Mesendoderm (in vitro differentiated cells): ENCODE data around the gene LCN6.

Source experiments
- DNase-seq: peaks from one replicate; pipeline ENCODE4 v3.0.0; 2013
- H2AK5ac ChIP-seq: 2 replicates; pipeline ENCODE4 v1.6.1; 2013; ENCODE audit warnings: low read length, inconsistent platforms
- H2BK120ac ChIP-seq: 2 replicates; pipeline ENCODE4 v1.6.1; 2013; ENCODE audit warnings: low read depth, mild to moderate bottlenecking, low read length, moderate library complexity, mixed read lengths
- H2BK15ac ChIP-seq: replicated peaks from 2 replicates; pipeline ENCODE4 v1.6.1; 2013; ENCODE audit warnings: low read depth, mild to moderate bottlenecking, moderate library complexity
- H2BK5ac ChIP-seq: 2 replicates; pipeline ENCODE4 v1.6.1; 2013; ENCODE audit warnings: low read length, inconsistent platforms
- H3K18ac ChIP-seq: 2 replicates; pipeline ENCODE4 v1.6.1; 2013; ENCODE audit warnings: mild to moderate bottlenecking, low read length, mixed read lengths
- H3K23ac ChIP-seq: one replicate; pipeline ENCODE4 v1.6.1; 2013; ENCODE audit warnings: low read length
- H3K27ac ChIP-seq: 2 replicates; pipeline ENCODE4 v1.5.1; 2013; ENCODE audit warnings: low read depth, mild to moderate bottlenecking, inconsistent platforms, low read length, moderate library complexity
- H3K27me3 ChIP-seq: 2 replicates; pipeline ENCODE4 v1.6.1; 2013; ENCODE audit warnings: low read length, control low read depth, mild to moderate bottlenecking, inconsistent platforms; ENCODE audit not compliant: insufficient read depth, poor library complexity
- H3K36me3 ChIP-seq: 2 replicates; pipeline ENCODE4 v1.6.1; 2013; ENCODE audit warnings: low read length, inconsistent platforms; ENCODE audit not compliant: control insufficient read depth, insufficient read depth
- H3K4ac ChIP-seq: one replicate; pipeline ENCODE4 v1.6.1; 2013; ENCODE audit warnings: low read depth, mild to moderate bottlenecking, low read length, moderate library complexity
- H3K4me1 ChIP-seq: 2 replicates; pipeline ENCODE4 v1.6.1; 2013; ENCODE audit warnings: low read depth, low read length, inconsistent platforms; ENCODE audit not compliant: control insufficient read depth
- H3K4me2 ChIP-seq: 2 replicates; pipeline ENCODE4 v1.6.1; 2013; ENCODE audit warnings: low read length
- H3K4me3 ChIP-seq: 2 replicates; pipeline ENCODE4 v1.5.1; 2013; ENCODE audit warnings: mild to moderate bottlenecking, low read length
- H3K56ac ChIP-seq: one replicate; pipeline ENCODE4 v1.6.1; 2013; ENCODE audit warnings: low read length
- H3K79me1 ChIP-seq: 2 replicates; pipeline ENCODE4 v1.6.1; 2013; ENCODE audit warnings: low read length, inconsistent platforms
- H3K79me2 ChIP-seq: 2 replicates; pipeline ENCODE4 v1.6.1; 2013; ENCODE audit warnings: mild to moderate bottlenecking, low read length; ENCODE audit not compliant: control insufficient read depth, insufficient read depth
- H3K9ac ChIP-seq: 2 replicates; pipeline ENCODE4 v1.6.1; 2013; ENCODE audit warnings: low read length, inconsistent platforms
- H4K5ac ChIP-seq: one replicate; pipeline ENCODE4 v1.6.1; 2013; ENCODE audit warnings: low read length
- H4K8ac ChIP-seq: one replicate; pipeline ENCODE4 v1.6.1; 2013; ENCODE audit warnings: low read depth, mild to moderate bottlenecking, control low read depth, low read length, moderate library complexity
- whole genome bisulfite sequencing: extraction: QIAGEN DNeasy Blood & Tissue Kit; methylation state at CpG from one replicate; pipeline ENCODE4 v1.1.7; 2013; ENCODE audit warnings: low lambda C conversion rate, missing lambda C conversion rate; ENCODE audit not compliant: insufficient coverage; ENCODE audit errors: extremely low coverage; 5-methylcytosine and 5-hydroxymethylcytosine counted together

LCN6 gene

DNA sequence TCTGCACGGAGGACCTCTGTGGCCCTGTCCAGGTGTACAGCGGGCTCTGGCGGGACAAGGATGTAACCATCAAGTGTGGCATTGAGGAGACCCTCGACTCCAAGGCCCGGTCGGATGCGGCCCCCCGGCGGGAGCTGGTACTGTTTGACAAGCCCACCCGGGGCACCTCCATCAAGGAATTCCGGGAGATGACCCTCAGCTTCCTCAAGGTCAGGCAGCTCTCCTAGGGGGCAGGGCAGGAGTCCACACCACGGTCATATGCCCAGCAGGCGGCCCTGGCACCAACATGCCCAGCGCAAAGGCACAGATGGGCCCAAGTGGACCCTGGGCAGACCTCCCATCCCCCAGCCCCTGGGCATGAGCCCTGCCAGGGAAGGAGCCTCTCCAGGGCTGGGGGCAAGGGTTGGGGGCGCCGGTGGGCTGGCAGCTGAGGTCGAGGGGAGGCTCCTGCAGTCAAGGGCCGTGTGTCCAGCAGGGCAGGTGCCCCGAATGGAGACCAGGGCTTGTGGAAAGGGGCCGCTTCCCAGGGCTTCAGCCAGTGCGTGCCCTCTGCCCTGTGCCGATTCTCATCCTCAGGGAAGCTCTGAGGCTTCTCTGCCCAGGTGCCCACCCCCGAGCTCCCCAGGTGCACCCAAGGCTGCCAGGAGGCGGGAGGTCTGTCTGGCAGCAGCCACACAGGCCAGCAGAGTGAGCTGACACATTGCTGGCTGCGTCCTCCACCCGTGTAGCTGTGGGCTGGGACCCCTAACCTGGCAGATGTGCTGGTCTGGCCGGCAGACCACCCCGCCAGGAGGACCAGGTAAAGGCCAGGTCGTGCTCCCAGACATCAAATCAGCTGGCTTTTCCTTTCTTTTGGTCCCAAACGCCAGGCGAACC, 26.0 kb downstream of the LCN6 start:
- no peak overlapping the region for H3K18ac ChIP-seq
- no peak overlapping the region for H4K8ac ChIP-seq
- peaks cover 14% of the 10 kb centered on the region for H3K36me3 ChIP-seq
- no peak overlapping the region for H3K56ac ChIP-seq
- no peak overlapping the region for H3K4ac ChIP-seq
- H2AK5ac ChIP-seq: no peak overlapping the region
- H3K27ac ChIP-seq: no peak overlapping the region
- H2BK15ac ChIP-seq: no peak overlapping the region
- H3K4me1 ChIP-seq: peaks cover 3% of the 10 kb centered on the region
- H3K4me3 ChIP-seq: no peak overlapping the region
- no peaks in the 10 kb centered on the region for H3K27me3 ChIP-seq
- peaks cover 15% of the 10 kb centered on the region for H3K79me1 ChIP-seq
- DNase-seq: no peak
- no peak overlapping the region for H3K23ac ChIP-seq
- H4K5ac ChIP-seq: no peak overlapping the region
- H3K4me2 ChIP-seq: no peak overlapping the region
- peaks cover 21% of the 10 kb centered on the region for H3K79me2 ChIP-seq
- no peak overlapping the region for H2BK5ac ChIP-seq
- H3K9ac ChIP-seq: no peak overlapping the region
- H2BK120ac ChIP-seq: no peak overlapping the region
- no CpG with 5 or more reads among the region's 31 CpGs for WGBS

DNA sequence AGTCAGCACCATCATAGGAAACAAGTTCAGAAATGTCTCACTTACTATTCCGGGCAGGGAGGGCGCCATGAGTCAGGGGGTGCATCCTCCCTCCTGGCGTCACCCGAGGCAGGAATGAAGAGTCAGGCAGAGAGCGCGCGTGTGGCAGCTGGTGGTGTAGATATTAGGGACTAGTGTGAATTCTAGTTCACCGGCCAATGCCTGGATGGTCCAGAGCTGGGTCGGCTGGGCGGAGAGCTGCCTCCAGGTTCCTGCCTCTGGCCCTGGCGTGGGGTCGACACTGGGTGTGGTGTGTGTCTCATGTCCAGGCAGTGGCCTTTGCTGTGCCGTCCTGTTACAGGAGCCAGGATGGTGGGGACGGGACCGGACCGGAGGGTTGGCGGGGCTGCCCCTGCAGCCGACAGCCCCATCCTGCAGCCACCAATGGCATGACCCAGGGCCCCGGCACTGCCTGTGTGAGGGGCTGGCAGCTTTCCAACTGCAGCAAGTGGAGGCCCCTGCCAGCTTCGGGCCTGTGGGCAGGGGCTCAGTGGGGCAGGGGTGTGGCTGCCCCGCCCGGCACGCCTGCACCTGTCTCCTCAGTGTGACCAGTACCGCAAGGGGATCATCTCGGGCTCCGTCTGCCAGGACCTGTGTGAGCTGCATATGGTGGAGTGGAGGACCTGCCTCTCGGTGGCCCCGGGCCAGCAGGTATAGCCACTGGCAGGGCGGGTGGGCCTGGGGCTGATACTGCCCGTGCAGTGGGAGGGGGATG, 26.8 kb downstream of the LCN6 start:
- H4K5ac ChIP-seq: no peak overlapping the region
- H4K8ac ChIP-seq: no peak overlapping the region
- H3K79me1 ChIP-seq: peaks cover 13% of the 10 kb centered on the region
- no peak overlapping the region for H3K4me2 ChIP-seq
- H2AK5ac ChIP-seq: no peak overlapping the region
- peaks cover 13% of the 10 kb centered on the region for H3K79me2 ChIP-seq
- H3K23ac ChIP-seq: no peak overlapping the region
- no CpG with 5 or more reads among the region's 30 CpGs for WGBS
- H3K18ac ChIP-seq: no peak overlapping the region
- no peak overlapping the region for H2BK120ac ChIP-seq
- no peak overlapping the region for H3K56ac ChIP-seq
- H2BK5ac ChIP-seq: no peak overlapping the region
- no peak overlapping the region for H3K4me3 ChIP-seq
- H3K27me3 ChIP-seq: no peaks in the 10 kb centered on the region
- no peak overlapping the region for H3K27ac ChIP-seq
- no peak overlapping the region for H2BK15ac ChIP-seq
- no peak for DNase-seq
- peaks cover 3% of the 10 kb centered on the region for H3K4me1 ChIP-seq
- H3K9ac ChIP-seq: no peak overlapping the region
- H3K4ac ChIP-seq: no peak overlapping the region
- H3K36me3 ChIP-seq: peaks cover 14% of the 10 kb centered on the region

DNA sequence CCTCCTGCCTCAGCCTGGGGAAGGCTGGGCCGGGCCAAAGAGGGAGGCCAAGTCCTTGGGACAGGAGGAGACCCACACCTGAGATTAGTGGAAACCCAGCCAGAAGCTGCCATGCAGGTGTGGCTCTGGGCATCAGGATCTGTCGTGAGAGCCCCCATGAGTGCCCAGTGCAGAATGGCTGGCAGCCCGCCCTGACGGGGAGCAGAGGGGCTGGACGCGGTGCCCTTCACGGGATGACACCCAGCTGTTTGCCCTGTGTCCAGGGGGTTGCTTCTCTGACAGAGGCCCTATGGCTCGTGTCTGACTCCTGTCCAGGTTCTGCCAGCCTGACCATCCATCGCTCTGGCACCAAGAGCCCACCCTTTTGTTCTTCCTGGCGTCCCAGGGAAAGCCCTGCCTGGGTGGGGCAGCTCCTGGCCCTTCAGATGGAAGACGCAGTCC, 27.4 kb downstream of the LCN6 start:
- Histone ChIP-seq H2BK120ac (no peak overlapping the region), H4K8ac (no peak overlapping the region)

DNA sequence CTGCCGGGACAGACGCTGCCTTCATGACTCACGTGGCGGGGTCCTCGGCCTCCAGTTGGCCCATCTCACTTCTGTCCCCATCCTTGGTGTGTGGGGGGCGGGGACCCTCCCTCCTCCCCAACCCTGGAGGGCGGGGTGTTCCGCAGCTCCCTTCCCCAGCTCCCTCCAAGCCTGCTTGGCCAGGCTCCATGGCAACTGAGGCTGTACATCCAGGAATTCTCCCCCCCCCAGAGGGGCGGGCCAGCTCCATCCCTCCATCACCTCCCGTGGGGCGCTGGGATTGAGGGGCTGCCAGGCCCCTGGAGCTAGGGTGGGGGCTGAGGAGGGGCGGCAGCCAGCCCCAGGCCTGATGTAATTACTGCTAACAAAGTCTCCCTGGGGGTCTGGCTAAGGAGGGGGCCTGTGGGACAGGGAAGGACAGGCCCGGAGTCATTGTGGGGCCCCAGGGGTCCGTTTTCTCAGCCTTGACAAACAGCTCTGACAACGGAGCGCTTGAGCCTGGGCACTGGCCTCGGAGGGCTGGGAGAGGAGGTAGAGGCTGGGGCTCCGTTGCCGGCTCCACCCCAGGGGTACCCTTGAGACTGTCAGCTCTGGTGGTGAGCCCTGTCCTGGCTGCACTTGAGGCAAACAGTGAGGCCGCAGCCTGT, 28.0 kb downstream of the LCN6 start:
- Histone ChIP-seq H4K5ac (no peak overlapping the region), H3K56ac (no peak overlapping the region), H3K4me1 (no peaks in the 10 kb centered on the region), H3K27me3 (no peaks in the 10 kb centered on the region), H2BK15ac (no peak overlapping the region), H4K8ac (no peak overlapping the region), H3K4me3 (no peak overlapping the region), H2BK120ac (no peak overlapping the region), H2AK5ac (no peak overlapping the region), H3K9ac (no peak overlapping the region), H2BK5ac (no peak overlapping the region), H3K23ac (no peak overlapping the region), H3K4me2 (no peak overlapping the region), H3K79me2 (peaks cover 1% of the 10 kb centered on the region), H3K79me1 (peaks cover 2% of the 10 kb centered on the region), H3K4ac (no peak overlapping the region), H3K27ac (no peak overlapping the region), H3K36me3 (peaks cover 6% of the 10 kb centered on the region), H3K18ac (no peak overlapping the region)
- no CpG with 5 or more reads among the region's 20 CpGs for WGBS
- no peak for DNase-seq

More for the DNA sequence above, 27.4 kb downstream of the LCN6 start:
- H2BK15ac ChIP-seq: no peak overlapping the region
- H3K4ac ChIP-seq: no peak overlapping the region
- no peak overlapping the region for H2BK5ac ChIP-seq
- H3K9ac ChIP-seq: no peak overlapping the region
- no peak overlapping the region for H3K23ac ChIP-seq
- H3K4me2 ChIP-seq: no peak overlapping the region
- peaks cover 7% of the 10 kb centered on the region for H3K79me2 ChIP-seq
- H3K4me3 ChIP-seq: no peak overlapping the region
- no peak overlapping the region for H3K18ac ChIP-seq
- WGBS: no CpG with 5 or more reads among the region's 11 CpGs
- H3K27ac ChIP-seq: no peak overlapping the region
- no peak overlapping the region for H4K5ac ChIP-seq
- peaks cover 10% of the 10 kb centered on the region for H3K36me3 ChIP-seq
- H3K56ac ChIP-seq: no peak overlapping the region
- DNase-seq: no peak
- H3K79me1 ChIP-seq: peaks cover 7% of the 10 kb centered on the region
- H2AK5ac ChIP-seq: no peak overlapping the region
- H3K27me3 ChIP-seq: no peaks in the 10 kb centered on the region
- peaks cover 2% of the 10 kb centered on the region for H3K4me1 ChIP-seq

DNA sequence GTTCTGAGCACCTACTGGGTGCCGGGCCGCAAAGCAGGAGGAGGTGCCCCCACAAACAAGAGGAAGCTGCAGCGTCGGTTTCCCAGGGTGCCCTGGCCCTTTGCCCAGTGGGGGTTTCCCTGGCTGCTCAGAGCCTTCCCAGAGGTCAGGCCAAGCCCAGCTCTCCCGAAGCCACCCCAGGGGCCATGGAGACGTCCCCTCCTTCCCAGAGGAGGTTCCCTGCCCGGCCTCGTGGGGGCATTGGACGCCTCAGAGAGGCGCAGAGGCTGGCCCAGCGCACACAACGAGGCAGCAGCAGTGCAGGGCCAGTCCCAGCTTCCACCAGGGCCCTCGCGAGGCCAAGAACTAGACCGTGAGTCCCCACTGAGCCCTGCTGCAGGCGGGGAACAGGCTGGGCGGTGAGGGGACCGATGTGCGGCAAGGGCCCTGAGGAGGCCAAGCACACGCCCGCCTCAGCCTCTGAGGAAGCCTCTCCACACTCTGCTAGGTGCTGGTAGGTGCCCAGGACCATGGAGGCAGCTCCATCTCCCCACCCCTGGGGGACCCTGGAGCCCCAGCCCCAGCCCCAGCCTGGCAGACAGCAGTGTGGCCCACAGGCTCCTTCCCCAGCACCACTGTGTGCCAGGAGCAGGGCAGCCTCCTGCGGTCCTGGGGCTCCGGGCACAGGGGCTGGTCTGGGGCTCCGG, 29.0 kb downstream of the LCN6 start:
- no peak overlapping the region for H3K18ac ChIP-seq
- no peak overlapping the region for H3K23ac ChIP-seq
- no peak overlapping the region for H3K4me3 ChIP-seq
- H3K56ac ChIP-seq: no peak overlapping the region
- no peak overlapping the region for H3K4me2 ChIP-seq
- H4K8ac ChIP-seq: no peak overlapping the region
- H3K27me3 ChIP-seq: no peaks in the 10 kb centered on the region
- H2AK5ac ChIP-seq: no peak overlapping the region
- no peaks in the 10 kb centered on the region for H3K4me1 ChIP-seq
- peaks cover 5% of the 10 kb centered on the region for H3K36me3 ChIP-seq
- no peak overlapping the region for H3K4ac ChIP-seq
- no peak overlapping the region for H2BK120ac ChIP-seq
- no peaks in the 10 kb centered on the region for H3K79me2 ChIP-seq
- no peak overlapping the region for H4K5ac ChIP-seq
- WGBS: no CpG with 5 or more reads among the region's 24 CpGs
- H2BK15ac ChIP-seq: no peak overlapping the region
- no peak overlapping the region for H3K9ac ChIP-seq
- no peak for DNase-seq
- no peak overlapping the region for H2BK5ac ChIP-seq
- H3K79me1 ChIP-seq: peaks cover 2% of the 10 kb centered on the region
- no peak overlapping the region for H3K27ac ChIP-seq
